Measurements from ENCODE around the gene NEK7. TPM values are rescaled to one million over a fixed set of nuclear protein-coding genes. Genes with fewer than 3 reads are reported as not detected.

The NEK7 gene
- total and polyA plus RNA-seq, 9 of the 15 experiments (the other 6 are each of a cell fraction or from before 2014, with no cell fraction given): 8.5 to 37.3 (median 27.7) TPM

DNA sequence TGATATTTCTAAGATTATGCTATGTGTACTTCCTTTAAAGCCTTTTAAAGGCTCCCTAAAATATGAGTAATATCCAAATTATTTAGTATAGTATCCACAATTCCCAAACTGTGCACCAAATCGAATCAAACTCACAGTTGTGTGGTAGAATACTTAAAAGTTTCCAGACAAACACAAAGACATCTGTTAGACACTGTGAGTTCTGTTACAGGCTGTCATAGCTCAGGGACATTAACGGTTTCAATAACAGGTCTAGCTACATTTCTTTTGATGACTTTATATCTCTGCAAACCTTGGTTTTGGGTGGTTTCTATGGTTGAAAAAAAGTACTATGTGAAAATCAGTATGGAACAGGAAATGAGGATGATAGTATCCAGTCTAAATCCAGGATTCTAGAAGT is 36.9 kb upstream of the NEK7 start:
- FAIRE-seq (no peak), ATAC-seq (no peak), DNase-seq (ENCODE audit: extremely low read depth in 1 of 4, low spot score in 3 of 4) (no peak)
- Histone ChIP-seq H3K4me3 (no peak overlapping the region), H3K9me1 (ENCODE audit: control insufficient read depth, insufficient read depth, low read length) (no peaks in the 10 kb centered on the region), H3K9ac (ENCODE audit: insufficient read depth in 1 of 2, low read depth in 2 of 2, low read length in 2 of 2) (no peak overlapping the region), H3K4me1 (replicated peaks in 1 of 2; ENCODE audit: control insufficient read depth in 2 of 2, insufficient read depth in 2 of 2, low read length in 2 of 2) (peaks cover 2 to 22% of the 10 kb centered on the region in 2 experiments; a peak in 3 of 5 replicates), H4K20me1 (replicated peaks; ENCODE audit: control insufficient read depth, insufficient read depth, low read length) (no peaks in the 10 kb centered on the region), H3K27me3 (ENCODE audit: control insufficient read depth in 2 of 2, insufficient read depth in 2 of 2, low read length in 2 of 2) (no peaks in the 10 kb centered on the region), H3K9me3 (replicated peaks; ENCODE audit: control insufficient read depth, insufficient read depth, low read depth, low read length) (no peaks in the 10 kb centered on the region), H3K36me3 (ENCODE audit: control insufficient read depth, insufficient read depth, low read length) (no peaks in the 10 kb centered on the region), H3K79me2 (ENCODE audit: control insufficient read depth, insufficient read depth, low read length) (no peaks in the 10 kb centered on the region), H3K27ac (ENCODE audit: extremely low read depth, low read depth, low read length) (no peak overlapping the region), H2AFZ (ENCODE audit: low read depth, low read length) (peak overlapping the region; percentile 16; the same call in 1 of the 2 replicates), H3K4me2 (ENCODE audit: insufficient read depth, low read length) (no peak overlapping the region)
- intact Hi-C loops (cut with micrococcal nuclease) (no loop called here), in situ Hi-C loops (cut with MboI) (no loop called here)
- no peak for TF ChIP-seq HMG20A (CRISPR knock-in tag; conservative IDR thresholded peaks at IDR 0.05)
- TF ChIP-seq, protein P1, sequence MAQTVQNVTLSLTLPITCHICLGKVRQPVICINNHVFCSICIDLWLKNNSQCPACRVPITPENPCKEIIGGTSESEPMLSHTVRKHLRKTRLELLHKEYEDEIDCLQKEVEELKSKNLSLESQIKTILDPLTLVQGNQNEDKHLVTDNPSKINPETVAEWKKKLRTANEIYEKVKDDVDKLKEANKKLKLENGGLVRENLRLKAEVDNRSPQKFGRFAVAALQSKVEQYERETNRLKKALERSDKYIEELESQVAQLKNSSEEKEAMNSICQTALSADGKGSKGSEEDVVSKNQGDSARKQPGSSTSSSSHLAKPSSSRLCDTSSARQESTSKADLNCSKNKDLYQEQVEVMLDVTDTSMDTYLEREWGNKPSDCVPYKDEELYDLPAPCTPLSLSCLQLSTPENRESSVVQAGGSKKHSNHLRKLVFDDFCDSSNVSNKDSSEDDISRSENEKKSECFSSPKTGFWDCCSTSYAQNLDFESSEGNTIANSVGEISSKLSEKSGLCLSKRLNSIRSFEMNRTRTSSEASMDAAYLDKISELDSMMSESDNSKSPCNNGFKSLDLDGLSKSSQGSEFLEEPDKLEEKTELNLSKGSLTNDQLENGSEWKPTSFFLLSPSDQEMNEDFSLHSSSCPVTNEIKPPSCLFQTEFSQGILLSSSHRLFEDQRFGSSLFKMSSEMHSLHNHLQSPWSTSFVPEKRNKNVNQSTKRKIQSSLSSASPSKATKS (CRISPR knock-in tag; IDR thresholded peaks at IDR 0.05): no peak
- TF ChIP-seq, protein P2, sequence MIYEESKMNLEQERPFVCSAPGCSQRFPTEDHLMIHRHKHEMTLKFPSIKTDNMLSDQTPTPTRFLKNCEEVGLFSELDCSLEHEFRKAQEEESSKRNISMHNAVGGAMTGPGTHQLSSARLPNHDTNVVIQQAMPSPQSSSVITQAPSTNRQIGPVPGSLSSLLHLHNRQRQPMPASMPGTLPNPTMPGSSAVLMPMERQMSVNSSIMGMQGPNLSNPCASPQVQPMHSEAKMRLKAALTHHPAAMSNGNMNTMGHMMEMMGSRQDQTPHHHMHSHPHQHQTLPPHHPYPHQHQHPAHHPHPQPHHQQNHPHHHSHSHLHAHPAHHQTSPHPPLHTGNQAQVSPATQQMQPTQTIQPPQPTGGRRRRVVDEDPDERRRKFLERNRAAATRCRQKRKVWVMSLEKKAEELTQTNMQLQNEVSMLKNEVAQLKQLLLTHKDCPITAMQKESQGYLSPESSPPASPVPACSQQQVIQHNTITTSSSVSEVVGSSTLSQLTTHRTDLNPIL (CRISPR knock-in tag; IDR thresholded peaks at IDR 0.05): no peak
- no peak for TF ChIP-seq CTBP1 (IDR thresholded peaks at IDR 0.05; ENCODE audit: borderline replicate concordance)
- TF ChIP-seq HDGF (IDR thresholded peaks at IDR 0.05): no peak
- TF ChIP-seq MYBL2 (IDR thresholded peaks at IDR 0.05; ENCODE audit: low read depth): no peak
- TF ChIP-seq MYBL2 (CRISPR knock-in tag; IDR thresholded peaks at IDR 0.05; ENCODE audit: borderline replicate concordance): no peak
- TF ChIP-seq CREB1 (IDR thresholded peaks at IDR 0.05): no peak
- TF ChIP-seq CREB1 (CRISPR knock-in tag; IDR thresholded peaks at IDR 0.05): no peak
- no peak for TF ChIP-seq MECOM (CRISPR knock-in tag; IDR thresholded peaks at IDR 0.05)
- no peak for TF ChIP-seq EP400 (IDR thresholded peaks at IDR 0.05)
- no peak for TF ChIP-seq NR2F6 (CRISPR knock-in tag; IDR thresholded peaks at IDR 0.05)
- no peak for TF ChIP-seq EWSR1 (IDR thresholded peaks at IDR 0.05; ENCODE audit: borderline replicate concordance, low read depth, partially characterized antibody)
- no peak for TF ChIP-seq ERF (CRISPR knock-in tag; IDR thresholded peaks at IDR 0.05)
- TF ChIP-seq RBM39 (optimal IDR thresholded peaks at IDR 0.05; ENCODE audit: low read depth, low read length): no peak
- TF ChIP-seq RFX1 (IDR thresholded peaks at IDR 0.05): no peak
- no peak for TF ChIP-seq MTA2 (IDR thresholded peaks at IDR 0.05; ENCODE audit: low read depth)
- TF ChIP-seq PHF21A (IDR thresholded peaks at IDR 0.05; ENCODE audit: borderline replicate concordance, low read depth): no peak
- no peak for TF ChIP-seq MTA1 (IDR thresholded peaks at IDR 0.05; ENCODE audit: borderline replicate concordance)
- TF ChIP-seq ZNF586 (CRISPR knock-in tag; conservative IDR thresholded peaks at IDR 0.05): no peak
- TF ChIP-seq, protein P3, sequence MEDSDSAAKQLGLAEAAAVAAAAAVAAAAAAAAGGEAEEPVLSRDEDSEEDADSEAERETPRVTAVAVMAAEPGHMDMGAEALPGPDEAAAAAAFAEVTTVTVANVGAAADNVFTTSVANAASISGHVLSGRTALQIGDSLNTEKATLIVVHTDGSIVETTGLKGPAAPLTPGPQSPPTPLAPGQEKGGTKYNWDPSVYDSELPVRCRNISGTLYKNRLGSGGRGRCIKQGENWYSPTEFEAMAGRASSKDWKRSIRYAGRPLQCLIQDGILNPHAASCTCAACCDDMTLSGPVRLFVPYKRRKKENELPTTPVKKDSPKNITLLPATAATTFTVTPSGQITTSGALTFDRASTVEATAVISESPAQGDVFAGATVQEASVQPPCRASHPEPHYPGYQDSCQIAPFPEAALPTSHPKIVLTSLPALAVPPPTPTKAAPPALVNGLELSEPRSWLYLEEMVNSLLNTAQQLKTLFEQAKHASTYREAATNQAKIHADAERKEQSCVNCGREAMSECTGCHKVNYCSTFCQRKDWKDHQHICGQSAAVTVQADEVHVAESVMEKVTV (CRISPR knock-in tag; IDR thresholded peaks at IDR 0.05): no peak
- WGBS (ENCODE audit: insufficient coverage, low coverage, missing lambda C conversion rate): 21% methylated on average over 2 of the region's 2 CpGs
- CTCF ChIA-PET (ENCODE audit: low intra/inter-chr PET ratio): no interaction called here
- BruUV-seq (replicated peaks): no TSS peak
- POLR2A ChIA-PET: no interaction called here
